ENCODE measurements around the gene RACK1.
A peak's percentile ranks its signal among the peaks of the same experiment; 100 is the strongest.
"Not testable (repeated sequence)": the region's sequence is repeated elsewhere in the genome, so short reads cannot be mapped to it uniquely, and the experiment has no call there.

Gene RACK1

DNA sequence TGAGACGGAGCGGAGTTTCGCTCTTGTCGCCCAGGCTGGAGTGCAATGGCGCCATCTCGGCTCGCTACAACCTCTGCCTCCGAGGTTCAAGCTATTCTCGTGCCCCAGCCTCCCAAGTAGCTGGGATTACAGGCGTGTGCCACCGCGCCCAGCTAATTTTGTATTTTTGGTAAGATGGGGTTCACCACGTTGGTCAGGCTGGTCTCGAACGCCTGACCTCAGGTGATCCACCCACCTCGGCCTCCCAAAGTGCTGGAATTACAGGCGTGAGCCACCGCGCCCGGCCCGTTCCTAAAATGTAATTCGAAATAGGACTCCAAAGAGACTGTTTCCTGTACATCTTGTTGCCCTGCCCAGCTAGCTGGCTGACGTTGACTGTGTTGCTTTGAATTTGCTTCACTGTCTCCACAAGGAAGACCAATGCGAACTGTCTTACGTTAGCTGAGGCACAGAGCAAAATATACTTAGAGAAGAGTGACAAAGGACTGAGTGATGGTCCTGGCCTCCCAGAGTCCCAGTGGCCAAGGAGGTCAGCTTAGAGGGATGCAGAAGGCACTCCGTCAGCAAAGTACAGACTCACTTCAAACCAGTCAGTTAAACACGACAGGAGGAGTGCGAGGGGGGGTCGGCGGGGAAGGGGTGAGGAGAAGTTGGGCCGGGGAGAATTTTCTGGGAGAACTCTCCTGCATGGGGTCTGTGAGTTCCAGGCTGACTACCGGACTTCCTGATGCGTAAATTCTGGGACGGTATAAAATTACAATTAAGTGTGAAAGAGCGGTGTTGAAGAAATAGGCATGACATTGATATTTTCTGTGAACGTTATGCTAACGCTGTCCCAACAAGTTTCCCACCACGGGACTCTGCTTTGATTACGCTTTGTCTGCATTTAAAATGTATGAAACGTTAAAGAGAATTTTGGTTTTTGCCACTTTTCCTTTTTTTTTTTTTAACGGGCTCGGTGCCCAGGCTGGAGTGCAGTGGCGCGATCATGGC is 27.4 kb downstream of the RACK1 start:
- no peak for DNase-seq (ENCODE audit: low read depth in 2 of 2)

DNA sequence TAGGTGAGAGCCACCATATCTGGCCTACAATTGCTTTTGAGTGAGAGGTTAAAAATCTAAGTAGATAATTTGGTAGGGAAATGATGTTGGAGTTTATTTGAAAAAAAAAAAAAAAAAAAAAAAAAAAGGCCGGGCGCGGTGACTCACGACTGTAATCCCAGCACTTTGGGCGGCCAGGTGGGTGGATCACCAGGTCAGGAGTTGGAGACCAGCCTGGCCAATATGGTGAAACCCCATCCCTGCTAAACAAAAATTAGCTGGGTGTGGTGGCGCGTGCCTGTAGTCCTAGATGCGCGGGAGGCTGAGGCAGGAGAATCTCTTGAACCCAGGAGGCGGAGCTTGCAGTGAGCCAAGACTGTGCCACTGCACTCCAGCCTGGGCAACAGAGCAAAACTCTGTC is 29.5 kb downstream of the RACK1 start:
- not testable (repeated sequence) for DNase-seq (ENCODE audit: low read depth in 2 of 2)

DNA sequence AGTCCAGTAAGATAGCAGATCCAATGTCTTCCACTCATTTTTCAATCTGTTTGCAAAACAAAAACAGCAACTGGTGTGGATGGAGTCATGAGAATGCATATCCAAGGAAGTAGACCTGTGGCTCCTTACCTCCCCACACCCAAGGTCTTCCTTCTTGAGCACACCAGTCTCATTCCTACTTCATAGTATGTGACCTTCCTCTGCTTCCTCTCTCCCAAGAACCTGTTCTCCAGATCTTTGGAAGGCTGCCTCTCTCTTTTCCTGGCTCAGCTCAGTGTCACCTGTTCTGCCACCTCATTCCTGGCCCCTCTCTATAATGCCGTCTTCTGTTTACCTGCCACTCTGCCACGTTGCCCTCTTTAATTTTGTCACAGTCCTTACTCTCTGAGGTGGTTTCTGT is 30.8 kb downstream of the RACK1 start:
- DNase-seq (ENCODE audit: low read depth in 2 of 2) = no peak

DNA sequence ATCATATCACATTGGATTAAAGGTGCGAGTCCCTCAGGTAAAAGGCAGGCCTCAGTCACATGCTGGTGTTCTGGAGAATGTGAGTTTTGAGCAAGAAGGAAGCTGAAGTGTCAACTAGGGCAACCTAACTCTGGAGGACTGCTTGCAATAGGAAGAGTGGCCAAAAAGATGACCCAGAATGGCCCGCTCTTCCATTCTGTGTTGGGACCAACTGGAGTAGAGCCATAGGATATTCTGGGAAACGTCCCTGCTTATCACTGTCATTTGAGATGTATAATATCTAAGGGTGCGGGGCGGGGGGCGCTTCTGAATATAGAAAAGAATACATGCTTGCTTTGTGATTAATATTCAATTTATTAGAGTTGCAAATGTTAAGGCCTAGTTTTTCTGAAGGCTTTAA is 31.6 kb downstream of the RACK1 start:
- DNase-seq (ENCODE audit: low read depth in 2 of 2) = no peak

DNA sequence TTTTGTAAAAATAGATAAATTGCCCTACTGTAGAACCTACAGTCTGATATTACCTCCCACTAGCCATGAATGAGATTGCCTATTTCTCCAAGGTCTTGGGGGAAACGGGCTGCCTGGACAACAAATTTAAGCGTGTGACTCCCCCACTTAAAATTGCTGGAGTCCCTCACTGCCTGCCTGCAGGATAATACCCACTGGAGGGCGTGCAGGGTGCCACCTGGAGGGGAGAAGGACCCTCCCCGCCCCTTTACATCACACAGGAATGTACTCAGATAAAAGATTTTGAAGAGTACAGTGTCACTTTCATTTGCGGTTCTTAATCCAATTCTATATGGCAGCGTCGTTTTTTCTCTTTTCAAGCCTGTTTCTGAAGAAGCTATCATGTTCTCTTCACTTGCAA is 32.5 kb downstream of the RACK1 start:
- no peak for DNase-seq (ENCODE audit: low read depth in 2 of 2)

DNA sequence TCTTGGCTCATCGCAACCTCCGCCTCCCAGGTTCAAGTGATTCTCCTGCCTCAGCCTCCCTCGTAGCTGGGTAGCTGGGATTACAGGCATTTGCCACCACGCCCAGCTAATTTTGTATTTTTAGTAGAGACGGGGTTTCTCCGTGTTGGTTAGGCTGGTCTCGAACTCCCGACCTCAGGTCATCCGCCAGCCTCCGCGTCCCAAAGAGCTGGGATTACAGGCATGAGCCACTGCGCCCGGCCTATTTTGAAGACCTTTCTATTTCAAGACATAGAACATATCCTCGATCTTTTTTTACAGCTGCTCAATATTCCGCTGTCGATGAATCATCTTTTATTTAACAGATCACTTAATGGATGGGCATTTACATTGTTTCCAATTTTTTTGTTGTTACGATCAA is 33.0 kb downstream of the RACK1 start:
- not testable (repeated sequence) for DNase-seq (ENCODE audit: low read depth in 2 of 2)

DNA sequence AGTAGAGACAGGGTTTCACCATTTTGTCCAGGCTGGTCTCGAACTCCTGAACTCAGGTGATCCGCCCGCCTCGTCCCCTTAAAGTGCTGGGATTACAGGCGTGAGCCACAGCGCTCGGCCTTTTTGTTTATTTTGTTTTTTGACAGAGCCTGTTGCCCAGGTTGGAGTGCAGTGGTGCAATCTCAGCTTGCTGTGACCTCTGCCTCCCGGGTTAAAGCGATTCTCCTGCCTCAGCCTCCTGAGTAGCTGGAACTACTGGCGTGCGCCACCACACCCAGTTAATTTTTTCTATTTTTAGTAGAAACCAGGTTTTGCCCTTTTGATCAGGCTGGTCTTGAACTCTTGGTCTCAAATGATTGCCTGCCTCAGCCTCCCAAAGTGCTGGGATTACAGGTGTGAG is 33.6 kb downstream of the RACK1 start:
- not testable (repeated sequence) for DNase-seq (ENCODE audit: low read depth in 2 of 2)

DNA sequence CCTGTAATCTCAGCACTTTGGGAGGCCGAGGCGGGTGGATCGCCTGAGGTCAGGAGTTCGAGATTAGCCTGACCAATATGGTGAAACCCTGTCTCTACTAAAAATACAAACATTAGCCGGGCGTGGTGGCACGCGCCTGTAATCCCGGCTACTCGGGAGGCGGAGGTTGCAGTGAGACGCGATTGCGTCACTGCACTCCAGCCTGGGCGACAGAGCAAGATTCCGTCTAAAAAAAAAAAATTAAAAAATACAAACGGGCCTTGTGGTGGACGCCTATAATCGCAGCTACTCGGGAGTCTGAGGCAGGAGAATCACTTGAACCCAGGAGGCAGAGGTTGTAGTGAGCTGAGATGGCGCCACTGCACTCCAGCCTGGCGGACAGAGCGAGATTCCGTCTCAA is 34.7 kb downstream of the RACK1 start:
- DNase-seq (ENCODE audit: low read depth in 2 of 2) = not testable (repeated sequence)

DNA sequence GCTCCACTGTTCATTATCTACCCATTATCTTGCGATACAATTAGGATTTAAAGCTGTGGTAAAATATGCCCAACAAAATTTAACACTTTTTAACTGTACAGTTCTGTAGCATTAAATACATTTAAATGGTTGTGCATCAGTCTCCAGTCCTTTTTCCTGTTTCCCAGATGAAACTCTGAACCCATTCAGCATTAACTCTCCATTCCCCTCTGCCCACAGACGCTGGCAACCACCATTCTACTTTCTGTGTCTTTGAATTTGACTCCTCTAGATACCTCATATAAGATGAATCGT is 35.8 kb downstream of the RACK1 start:
- no peak for DNase-seq (ENCODE audit: low read depth in 2 of 2)

DNA sequence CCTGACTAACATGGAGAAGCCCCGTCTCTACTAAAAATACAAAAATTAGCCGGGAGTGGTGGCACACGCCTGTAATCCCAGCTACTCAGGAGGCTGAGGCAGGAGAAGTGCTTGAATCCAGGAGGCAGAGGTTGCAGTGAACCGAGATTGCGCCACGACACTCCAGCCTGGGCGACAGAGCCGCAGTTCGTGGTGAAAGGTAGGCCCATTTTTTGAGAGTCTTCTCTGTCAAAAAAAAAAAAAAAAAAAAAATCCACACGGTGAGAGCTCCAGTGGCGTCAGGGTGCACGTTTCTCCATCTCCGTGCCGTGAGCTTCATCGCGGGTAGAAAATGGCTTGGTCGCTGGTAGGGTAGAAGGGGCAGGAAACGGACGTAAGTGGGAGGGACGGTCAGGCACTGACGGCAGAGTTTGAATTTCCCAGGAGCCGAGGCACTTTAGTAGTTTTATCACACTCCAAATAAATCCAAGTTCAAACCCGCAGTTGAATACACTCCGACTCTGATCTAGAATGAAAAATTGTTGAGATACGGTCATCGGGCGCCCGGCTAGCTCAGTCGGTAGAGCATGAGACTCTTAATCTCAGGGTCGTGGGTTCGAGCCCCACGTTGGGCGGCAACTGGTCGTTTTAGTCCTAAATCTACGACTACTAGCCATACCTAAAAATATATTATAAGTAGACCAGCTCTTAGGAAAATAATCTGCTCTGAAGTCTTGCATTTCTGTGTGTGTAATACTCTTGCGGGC is 36.3 kb downstream of the RACK1 start:
- peak; percentile 88 to 91 for DNase-seq (ENCODE audit: low read depth in 2 of 2)

DNA sequence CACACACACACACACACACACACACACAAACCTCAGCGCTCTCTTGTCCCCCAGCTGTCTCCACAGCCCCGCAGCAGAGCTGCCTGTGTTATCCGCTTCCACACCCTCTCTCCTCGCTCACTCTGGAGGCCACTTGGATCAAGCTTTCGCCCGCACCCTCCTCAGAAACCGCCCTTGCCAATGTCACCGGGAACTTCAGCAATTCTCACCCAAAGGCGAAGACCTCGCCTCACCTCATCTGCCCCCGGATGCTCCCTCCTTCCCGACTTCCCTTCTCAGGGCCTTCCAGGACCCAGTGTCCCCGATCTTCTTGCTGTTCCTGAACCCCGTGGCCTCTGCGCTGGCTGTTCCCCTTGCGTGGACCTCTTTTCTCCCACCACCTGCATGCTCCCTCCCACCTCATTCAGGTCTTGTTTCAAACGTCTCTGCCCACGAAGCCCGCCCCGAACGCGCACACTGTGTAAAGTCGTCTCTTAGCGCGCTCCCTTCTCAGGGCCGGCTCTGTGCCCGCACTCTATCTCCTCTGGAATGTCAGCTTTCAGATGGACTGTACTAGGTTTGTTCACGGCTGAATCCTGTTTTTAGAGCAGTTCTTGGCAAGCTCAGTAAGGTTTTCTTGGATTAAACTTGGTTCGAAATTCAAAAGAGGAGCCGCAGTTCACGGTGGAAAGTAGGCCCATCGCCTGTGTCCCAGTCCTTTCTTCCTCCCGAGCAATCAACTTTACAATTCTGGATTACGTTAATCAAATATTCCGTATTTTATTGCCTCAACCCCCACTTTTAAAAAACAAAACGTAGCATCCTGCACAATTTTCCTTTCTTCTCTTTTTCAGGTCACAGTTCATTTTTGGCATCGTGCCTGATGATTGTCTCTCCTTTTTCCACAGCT is 37.7 kb downstream of the RACK1 start:
- no peak for DNase-seq (ENCODE audit: low read depth in 2 of 2)

DNA sequence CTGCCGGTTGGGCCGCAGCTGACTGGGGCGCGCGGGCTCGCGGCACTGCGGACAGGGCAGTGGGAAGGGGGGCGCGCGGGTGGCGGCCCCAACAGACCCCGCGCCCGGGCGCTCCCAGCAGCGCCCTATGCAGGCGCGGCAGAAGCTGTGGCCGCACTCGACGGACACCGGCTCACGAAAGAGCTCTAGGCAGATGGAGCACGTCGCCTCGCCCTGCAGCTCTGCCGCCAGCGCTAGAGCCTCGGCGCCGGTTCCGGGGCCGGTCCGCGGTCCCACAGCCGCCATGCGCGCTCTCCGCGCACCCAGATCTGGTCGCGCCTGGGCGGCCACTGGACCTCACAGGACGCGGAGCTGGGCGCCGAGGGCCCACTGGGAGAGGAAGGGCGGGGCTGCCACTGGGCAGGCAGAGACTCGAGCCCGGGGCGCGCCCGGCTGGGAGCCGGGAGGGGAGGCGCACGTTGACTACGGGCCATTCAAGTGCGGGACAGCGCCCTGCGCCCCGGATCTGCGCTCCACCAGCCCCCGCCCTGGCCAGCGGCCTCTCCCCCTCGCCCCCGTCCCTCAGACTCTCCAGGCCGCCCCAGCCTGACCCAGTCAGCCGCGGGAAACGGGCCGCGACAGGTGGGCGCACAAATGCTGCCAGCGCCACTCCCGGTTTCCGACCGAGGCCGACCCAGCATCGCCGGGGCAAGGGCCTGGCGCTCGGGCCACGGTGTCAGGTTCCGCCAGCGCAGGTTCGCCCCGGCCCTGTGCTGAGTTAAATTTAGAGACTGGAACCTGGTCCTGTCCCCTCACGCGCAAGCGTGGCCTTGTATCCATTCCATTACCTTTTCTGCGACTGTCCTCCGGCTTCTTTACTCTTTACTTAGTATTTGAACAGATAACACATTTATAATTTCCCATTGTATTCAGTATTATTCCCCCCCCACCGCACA is 38.6 kb downstream of the RACK1 start, which contains the start of gene TRIM7:
TSS of gene TRIM7 (minus strand) at position 371 of the 935 bp plus-strand sequence. CDS start at position 285, 86 bp downstream.
- no peak for DNase-seq (ENCODE audit: low read depth in 2 of 2)

DNA sequence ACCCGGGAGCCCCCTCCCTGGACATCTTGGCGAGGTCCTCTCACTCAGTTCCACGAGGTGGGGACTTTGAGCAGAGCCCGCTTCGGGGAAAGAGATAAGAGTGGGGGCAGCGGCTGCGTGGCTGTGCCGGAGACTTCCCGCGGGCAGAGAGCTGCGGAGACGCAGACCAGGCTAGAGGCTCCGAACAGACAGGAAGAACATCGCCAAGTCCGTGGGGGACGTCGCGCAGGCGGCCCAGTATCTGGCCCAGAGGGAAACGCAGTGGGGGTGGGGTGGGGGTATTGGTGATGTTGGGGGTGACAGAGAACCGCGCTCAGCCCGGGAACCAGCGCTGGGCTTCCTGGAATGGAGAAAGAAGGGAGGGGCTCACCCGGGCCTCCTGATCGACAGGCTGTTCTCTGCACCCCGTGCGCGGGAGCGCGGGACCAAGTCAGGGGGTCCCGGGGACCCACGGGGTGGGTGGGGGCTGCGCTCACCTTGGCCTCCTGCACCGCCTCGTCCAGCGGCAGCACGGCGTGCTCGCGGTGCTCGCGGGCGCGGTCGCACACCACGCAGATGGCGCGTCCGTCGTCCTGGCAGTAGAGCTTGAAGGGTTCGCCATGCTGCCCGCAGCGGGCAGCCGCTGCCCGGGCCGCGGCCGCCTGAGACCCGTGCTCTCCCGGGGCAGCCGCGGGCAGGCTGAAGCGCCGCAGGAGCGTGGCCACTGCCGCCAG is 39.4 kb downstream of the RACK1 start:
- no peak for DNase-seq (ENCODE audit: low read depth in 2 of 2)

DNA sequence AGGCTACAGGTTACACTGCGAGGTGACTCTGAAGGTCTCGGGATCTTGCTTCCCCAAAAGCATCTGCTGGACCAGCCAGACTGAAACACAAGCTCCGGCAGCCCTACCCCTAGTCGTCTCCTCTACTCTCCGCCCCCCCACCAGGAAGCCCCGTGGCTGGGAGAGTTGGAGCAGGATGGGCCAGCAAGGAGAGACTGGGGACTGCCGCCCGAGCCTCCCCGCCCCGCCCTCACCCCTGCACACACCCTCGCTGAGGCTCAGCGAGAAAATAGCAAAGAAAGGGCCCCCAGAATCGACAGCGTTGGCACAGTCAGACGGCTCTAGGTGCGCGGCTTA is 40.0 kb downstream of the RACK1 start:
- DNase-seq (ENCODE audit: low read depth in 2 of 2) = no peak

DNA sequence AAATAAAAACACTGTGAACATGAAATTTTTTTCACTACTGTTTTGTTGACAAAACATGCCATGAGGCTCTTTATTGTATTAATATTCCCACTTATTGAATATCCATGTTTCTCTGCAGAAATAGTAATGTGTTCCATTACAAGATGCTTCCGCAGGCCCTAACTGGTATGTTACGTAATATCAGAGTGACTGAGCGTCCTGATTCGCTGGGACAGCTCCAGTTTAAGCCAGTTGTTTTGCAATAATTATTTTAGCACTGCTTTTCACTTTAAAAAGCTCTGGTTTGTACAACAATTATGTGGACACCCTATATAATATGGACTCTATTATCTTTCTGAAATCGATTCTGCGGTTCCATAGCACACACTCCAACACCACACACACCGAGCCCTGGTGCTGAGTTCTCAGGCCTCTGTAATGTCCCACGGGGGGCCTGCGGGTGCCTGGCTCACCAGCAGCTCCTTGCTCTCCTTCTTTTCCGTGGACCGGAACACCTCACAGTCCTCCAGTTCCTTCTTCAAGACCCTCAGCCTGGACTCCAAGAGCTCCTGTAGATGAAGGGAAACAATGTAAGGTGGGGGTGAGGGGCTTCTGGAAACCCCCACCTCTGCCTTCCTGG is 40.5 kb downstream of the RACK1 start:
- no peak for DNase-seq (ENCODE audit: low read depth in 2 of 2)

DNA sequence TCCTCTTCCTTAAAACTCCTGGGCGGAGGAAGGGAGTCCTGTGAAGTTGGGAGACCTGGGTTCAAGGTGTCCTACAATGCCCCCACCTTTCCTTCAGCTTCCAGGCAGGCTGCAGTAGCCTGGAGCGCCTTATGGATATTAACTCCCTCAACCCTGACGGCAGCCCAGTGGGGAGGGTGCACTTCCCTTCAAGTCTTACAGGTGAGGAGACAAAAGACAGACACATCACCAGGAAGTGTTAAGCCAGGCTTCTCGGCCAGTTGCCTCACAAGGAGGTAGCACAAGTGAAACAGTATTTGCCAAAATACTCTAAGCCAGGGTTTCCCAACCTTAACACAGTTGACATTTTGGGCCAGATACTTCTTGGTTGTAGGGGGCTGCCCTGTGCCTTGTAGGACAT is 42.9 kb downstream of the RACK1 start:
- DNase-seq (ENCODE audit: low read depth in 2 of 2) = no peak

DNA sequence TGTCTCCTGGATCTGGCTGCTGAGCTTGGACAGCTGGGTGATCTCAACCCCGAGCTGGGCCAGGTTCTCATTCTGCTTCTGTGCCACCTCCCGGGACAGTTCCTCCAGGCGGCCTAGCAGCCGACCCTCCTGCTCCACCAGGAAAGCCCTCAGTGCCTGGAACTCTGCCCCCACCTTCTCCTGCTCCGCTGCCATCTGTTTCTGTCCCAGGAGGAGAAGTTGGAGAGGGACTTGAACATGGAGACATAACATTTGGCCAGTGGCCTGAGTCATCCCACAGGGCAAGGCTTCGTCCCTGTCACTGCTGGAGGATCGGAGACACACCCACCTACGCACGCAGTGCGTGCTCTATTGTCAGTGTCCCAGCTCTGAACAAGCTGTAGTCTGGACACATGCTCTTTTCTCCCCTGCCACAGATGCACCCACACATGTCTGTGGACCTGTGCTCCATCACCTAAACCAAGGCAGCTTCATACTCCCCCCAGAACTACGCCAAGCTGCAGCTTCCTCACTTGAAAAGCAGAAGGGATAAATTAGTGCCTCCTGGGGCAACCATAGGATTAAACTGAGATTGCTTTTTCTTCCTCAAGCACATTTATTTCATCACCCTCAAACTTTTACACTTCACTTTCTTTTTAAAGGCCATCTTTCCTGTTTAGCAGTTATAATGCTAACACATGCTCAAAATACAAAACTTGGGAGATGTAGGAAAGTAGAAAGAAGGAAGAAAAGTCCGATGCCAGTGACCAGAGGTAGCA is 43.6 kb downstream of the RACK1 start:
- no peak for DNase-seq (ENCODE audit: low read depth in 2 of 2)

DNA sequence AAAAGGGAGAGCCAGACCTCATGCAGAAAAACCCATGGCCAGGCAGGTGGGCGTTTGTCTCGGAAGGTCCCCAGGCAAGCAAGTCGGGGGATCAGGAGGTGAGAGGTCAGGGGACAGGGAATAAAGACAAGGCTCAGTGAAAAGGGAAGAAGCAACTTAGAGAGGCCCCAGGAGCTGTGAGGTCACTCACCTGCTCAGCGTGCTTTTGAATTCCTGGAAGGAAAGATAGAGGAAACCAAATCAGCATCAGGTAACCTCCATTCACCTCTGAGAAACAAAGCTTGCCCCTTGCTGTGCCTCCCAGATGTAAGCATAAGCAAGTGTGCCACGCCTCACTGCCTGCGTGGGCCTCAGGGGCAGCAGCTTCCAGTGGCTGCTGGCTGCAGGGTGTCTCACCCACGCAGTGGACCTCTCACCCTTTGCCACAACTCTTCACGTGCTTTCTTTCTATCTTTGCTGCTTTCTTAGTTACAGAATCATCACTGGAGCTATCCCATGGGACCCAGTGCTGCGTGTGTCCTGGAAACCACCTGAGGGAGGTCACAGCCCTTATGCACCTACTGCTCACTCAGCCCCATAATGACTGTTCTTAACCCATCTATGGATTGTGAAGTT is 44.7 kb downstream of the RACK1 start:
- DNase-seq (ENCODE audit: low read depth in 2 of 2) = no peak

All from stimulated activated CD4-positive, alpha-beta T cell treated with anti-CD3 and anti-CD28 coated beads, Interleukin-1b, Interleukin-23, amount 100 ng/mL, for 4 hours (primary cell).